Measurements from ENCODE around the gene CDH5. TPM values are rescaled to one million over a fixed set of nuclear protein-coding genes. Genes with fewer than 3 reads are reported as not detected.

Gene CDH5
- total RNA-seq, 1 donor from 2014 or later, result 0.63 TPM

GRCh38 chr16:66437391-66437945 lies 71.0 kb downstream of the CDH5 start:
- no peak for TF ChIP-seq CTCF (conservative IDR thresholded peaks at IDR 0.05; ENCODE audit: low read depth, low read length)
- DNase-seq (ENCODE audit: low read depth), result no peak
- H3K4me3 ChIP-seq (ENCODE audit: low read depth, low read length), result no peak overlapping the region

- H3K4me3 ChIP-seq (ENCODE audit: low read depth, low read length), result no peak overlapping the region
- DNase-seq (ENCODE audit: low read depth), result no peak
- TF ChIP-seq CTCF (conservative IDR thresholded peaks at IDR 0.05; ENCODE audit: low read depth, low read length), result no peak
Observed at GRCh38 chr16:66438536-66438935, 72.0 kb downstream of the CDH5 start.

GRCh38 chr16:66439051-66439730 lies 72.7 kb downstream of the CDH5 start:
- no peak for TF ChIP-seq CTCF (conservative IDR thresholded peaks at IDR 0.05; ENCODE audit: low read depth, low read length)
- DNase-seq (ENCODE audit: low read depth), result no peak
- H3K4me3 ChIP-seq (ENCODE audit: low read depth, low read length), result no peak overlapping the region

- no peak for TF ChIP-seq CTCF (conservative IDR thresholded peaks at IDR 0.05; ENCODE audit: low read depth, low read length)
- no peak for DNase-seq (ENCODE audit: low read depth)
- H3K4me3 ChIP-seq (ENCODE audit: low read depth, low read length), result no peak overlapping the region
Observed at GRCh38 chr16:66440271-66440802, 73.8 kb downstream of the CDH5 start.

GRCh38 chr16:66440970-66441369 lies 74.5 kb downstream of the CDH5 start:
- DNase-seq (ENCODE audit: low read depth), result no peak
- no peak overlapping the region for H3K4me3 ChIP-seq (ENCODE audit: low read depth, low read length)
- TF ChIP-seq CTCF (conservative IDR thresholded peaks at IDR 0.05; ENCODE audit: low read depth, low read length), result no peak

- no peak for DNase-seq (ENCODE audit: low read depth)
- TF ChIP-seq CTCF (conservative IDR thresholded peaks at IDR 0.05; ENCODE audit: low read depth, low read length), result no peak
- H3K4me3 ChIP-seq (ENCODE audit: low read depth, low read length), result no peak overlapping the region
Observed at GRCh38 chr16:66441586-66442375, 75.3 kb downstream of the CDH5 start.

Data from epithelial cell of proximal tubule (primary cell).